SJSA1 (cell line): ENCODE measurements around the gene WDR4. TPM values are rescaled to one million over a fixed set of nuclear protein-coding genes. Genes with fewer than 3 reads are reported as not detected.

Experiments
- DNase-seq, 2 experiments: peaks; one replicate each; pipeline ENCODE4 v3.0.0-alpha.2; 2015 to 2020; ENCODE audit warnings: low spot score in 2 of 2, low read depth in 1 of 2
- H3K27ac ChIP-seq: fragments of 250-450 bp; sonication (Bioruptor Pico); 2 replicates; pipeline ENCODE4 v1.5.1; 2020; ENCODE audit warnings: mild to moderate bottlenecking, moderate library complexity
- H3K27me3 ChIP-seq: fragments of 250-450 bp; sonication (Bioruptor Pico); replicated peaks from 2 replicates; pipeline ENCODE4 v1.5.1; 2020; ENCODE audit warnings: mild to moderate bottlenecking, moderate library complexity
- H3K36me3 ChIP-seq: fragments of 250-450 bp; sonication (Bioruptor Pico); 2 replicates; pipeline ENCODE4 v1.5.1; 2020; ENCODE audit warnings: mild to moderate bottlenecking
- H3K4me1 ChIP-seq: fragments of 250-450 bp; sonication (Bioruptor Pico); replicated peaks from 2 replicates; pipeline ENCODE4 v1.6.1; 2021; ENCODE audit warnings: mild to moderate bottlenecking
- H3K4me3 ChIP-seq: fragments of 250-450 bp; sonication (Bioruptor Pico); 2 replicates; pipeline ENCODE4 v1.5.1; 2020; ENCODE audit warnings: mild to moderate bottlenecking
- H3K9me3 ChIP-seq: fragments of 250-450 bp; sonication (Bioruptor Pico); replicated peaks from 2 replicates; pipeline ENCODE4 v1.5.1; 2020; ENCODE audit warnings: mild to moderate bottlenecking
- total RNA-seq: library from RNA; depleted of rRNA; stranded (reverse); fragments of >200 nt; shearing (Covaris generic); gene quantifications from 2 replicates; pipeline ENCODE4 v1.2.3, GENCODE V29; 2014

WDR4 gene
- total RNA-seq, 1 experiment from 2014 or later: 21.3 TPM

GRCh38 chr21:42864286-42864685 lies 15.1 kb downstream of the WDR4 start:
- no peak overlapping the region for H3K4me3 ChIP-seq
- no peaks in the 10 kb centered on the region for H3K4me1 ChIP-seq
- no peak for DNase-seq
- no peaks in the 10 kb centered on the region for H3K9me3 ChIP-seq
- peaks cover 78% of the 10 kb centered on the region for H3K36me3 ChIP-seq
- no peak overlapping the region for H3K27ac ChIP-seq
- H3K27me3 ChIP-seq: no peaks in the 10 kb centered on the region

DNA sequence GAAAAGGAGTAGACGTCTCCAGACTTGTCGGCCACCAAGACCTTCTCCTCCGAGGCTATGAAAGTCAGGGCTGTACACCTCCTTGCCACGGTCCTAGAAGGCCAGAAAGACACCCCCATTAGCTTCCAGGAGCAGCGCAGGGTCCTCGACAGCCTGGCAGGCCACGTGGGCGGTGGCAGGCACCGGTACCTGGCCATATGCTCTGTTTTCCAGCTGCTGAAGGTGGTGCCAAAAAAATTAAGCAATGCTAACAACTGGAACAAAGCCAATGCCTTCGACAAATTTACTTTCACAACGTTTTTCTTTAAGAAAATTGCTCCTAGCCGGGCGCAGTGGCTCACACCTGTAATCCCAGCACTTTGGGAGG lies 15.9 kb downstream of the WDR4 start:
- Histone ChIP-seq H3K27me3 (no peaks in the 10 kb centered on the region), H3K4me3 (no peak overlapping the region), H3K36me3 (peaks cover 78% of the 10 kb centered on the region), H3K4me1 (no peaks in the 10 kb centered on the region), H3K9me3 (no peaks in the 10 kb centered on the region), H3K27ac (no peak overlapping the region)
- DNase-seq: no peak

GRCh38 chr21:42862774-42863503 lies 16.4 kb downstream of the WDR4 start:
- peak in 1 of 2 experiments; percentile 47 for DNase-seq
- no peak overlapping the region for H3K4me3 ChIP-seq
- no peaks in the 10 kb centered on the region for H3K9me3 ChIP-seq
- H3K27ac ChIP-seq: no peak overlapping the region
- H3K4me1 ChIP-seq: no peaks in the 10 kb centered on the region
- H3K36me3 ChIP-seq: peaks cover 77% of the 10 kb centered on the region
- H3K27me3 ChIP-seq: no peaks in the 10 kb centered on the region

GRCh38 chr21:42861848-42862400 lies 17.4 kb downstream of the WDR4 start:
- Histone ChIP-seq H3K4me3 (no peak overlapping the region), H3K27me3 (no peaks in the 10 kb centered on the region), H3K36me3 (peaks cover 81% of the 10 kb centered on the region), H3K27ac (no peak overlapping the region), H3K4me1 (no peaks in the 10 kb centered on the region), H3K9me3 (no peaks in the 10 kb centered on the region)
- DNase-seq: no peak

DNA sequence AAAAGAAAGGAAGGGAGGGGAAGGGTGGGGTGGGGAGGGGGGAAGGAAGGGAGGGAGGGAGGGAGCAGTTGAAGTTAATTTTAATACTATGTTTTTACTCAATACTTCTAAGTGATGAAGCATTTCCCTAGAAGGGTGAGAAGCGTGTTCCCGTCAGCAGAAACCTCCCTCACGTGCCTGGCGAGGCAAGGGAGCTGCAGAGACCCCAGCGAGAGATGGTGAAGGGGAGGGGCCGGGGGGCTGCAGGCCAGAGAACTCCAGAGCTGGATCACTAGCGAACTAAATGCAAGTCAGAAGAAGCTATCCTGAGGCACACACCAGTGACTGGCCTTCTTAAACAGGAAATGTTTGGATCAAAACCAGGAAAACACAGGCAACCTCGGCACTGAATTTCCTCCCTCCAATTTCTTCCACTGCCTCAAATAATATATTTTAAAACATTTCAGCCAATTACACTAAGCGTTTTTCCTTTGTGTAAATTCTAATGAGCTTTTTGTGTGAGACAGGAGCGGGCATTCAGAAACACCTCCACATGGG lies 18.0 kb downstream of the WDR4 start:
- no peaks in the 10 kb centered on the region for H3K27me3 ChIP-seq
- H3K27ac ChIP-seq: no peak overlapping the region
- peaks cover 84% of the 10 kb centered on the region for H3K36me3 ChIP-seq
- H3K9me3 ChIP-seq: no peaks in the 10 kb centered on the region
- no peak for DNase-seq
- H3K4me3 ChIP-seq: no peak overlapping the region
- no peaks in the 10 kb centered on the region for H3K4me1 ChIP-seq

DNA sequence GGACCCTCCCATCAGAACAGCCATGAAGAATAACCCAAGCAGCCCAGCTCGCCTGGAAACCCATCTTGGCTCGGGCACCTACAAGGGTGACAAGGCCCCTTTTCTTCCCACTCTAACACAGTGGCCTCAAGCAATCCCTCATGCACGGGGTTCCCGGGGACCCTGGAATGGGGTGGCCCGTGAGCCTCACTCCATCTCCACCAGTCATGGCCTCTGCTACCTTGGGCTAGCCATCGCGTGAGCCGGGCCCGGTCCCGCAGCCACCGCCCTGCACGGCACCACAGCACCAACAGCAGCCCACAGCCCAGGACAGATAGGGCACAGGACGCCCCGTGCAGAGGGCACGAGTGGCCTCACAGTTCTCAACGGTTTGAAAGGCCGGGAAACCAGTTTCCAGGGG lies 19.0 kb downstream of the WDR4 start:
- Histone ChIP-seq H3K27ac (no peak overlapping the region), H3K4me3 (no peak overlapping the region), H3K27me3 (no peaks in the 10 kb centered on the region), H3K4me1 (no peaks in the 10 kb centered on the region), H3K36me3 (peaks cover 87% of the 10 kb centered on the region), H3K9me3 (no peaks in the 10 kb centered on the region)
- no peak for DNase-seq

DNA sequence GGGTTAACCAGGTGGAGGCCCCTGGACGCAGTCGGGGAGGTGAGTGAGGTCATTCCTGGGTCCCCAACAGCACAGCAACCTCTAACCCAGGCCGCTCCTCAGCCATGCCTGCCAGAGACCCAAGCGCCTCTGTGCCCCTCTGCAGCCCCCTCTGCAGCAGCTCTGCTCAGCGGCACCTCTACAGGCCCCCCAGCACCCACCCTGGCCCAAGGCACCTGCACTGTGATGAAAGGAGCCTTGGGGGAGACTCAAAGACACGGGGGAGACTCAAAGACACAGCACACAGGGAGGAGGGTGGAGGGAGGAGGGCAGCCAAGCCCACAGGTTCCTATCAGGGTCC lies 19.5 kb downstream of the WDR4 start:
- no peak for DNase-seq
- no peak overlapping the region for H3K27ac ChIP-seq
- H3K4me3 ChIP-seq: no peak overlapping the region
- H3K4me1 ChIP-seq: no peaks in the 10 kb centered on the region
- no peaks in the 10 kb centered on the region for H3K27me3 ChIP-seq
- H3K36me3 ChIP-seq: peaks cover 87% of the 10 kb centered on the region
- H3K9me3 ChIP-seq: no peaks in the 10 kb centered on the region

DNA sequence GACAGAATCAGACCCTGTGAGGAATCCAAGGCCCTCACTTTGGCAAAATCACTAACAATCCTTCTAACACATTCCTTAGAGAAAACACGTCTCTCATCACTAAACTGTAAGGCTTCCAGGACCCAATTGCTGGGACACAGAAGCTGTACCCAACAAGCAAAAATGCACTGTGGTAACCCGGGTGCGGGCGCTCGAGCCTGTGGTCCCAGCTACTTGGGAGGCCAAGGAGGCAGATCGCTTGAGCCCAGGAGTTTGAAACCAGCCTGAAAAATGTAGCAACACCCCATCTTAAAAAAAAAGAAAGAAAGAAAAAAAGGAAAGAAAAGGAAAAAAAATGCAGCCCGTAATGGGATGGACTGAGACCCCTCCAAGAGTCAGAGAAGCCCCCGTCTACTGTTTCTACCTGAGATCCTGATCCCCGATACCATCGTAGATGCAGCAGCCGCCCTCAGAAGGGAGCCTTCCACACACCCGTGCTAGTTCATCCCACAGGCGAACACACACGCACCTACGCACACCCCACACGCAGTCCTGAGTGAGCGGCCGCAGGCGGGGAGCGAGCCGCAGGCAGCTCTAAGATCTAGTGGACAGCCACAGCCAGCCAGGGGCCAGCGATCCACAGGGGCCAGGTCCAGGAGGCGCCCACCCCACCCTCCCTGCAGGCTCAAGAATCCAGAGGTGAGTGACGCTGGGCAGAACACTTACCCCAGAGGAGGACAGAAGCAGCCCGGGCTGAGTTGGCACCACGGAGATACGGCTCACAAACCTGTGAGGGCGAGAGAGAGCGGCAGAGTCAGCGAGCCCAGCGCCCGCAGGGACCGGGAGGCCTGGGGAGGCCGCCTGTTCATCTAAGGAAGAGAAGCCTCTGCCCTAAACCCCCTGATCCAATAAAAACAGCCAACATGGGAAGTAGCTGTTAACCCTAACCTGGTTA lies 20.1 kb downstream of the WDR4 start:
- no peaks in the 10 kb centered on the region for H3K27me3 ChIP-seq
- H3K4me3 ChIP-seq: no peak overlapping the region
- H3K36me3 ChIP-seq: peaks cover 90% of the 10 kb centered on the region
- H3K9me3 ChIP-seq: no peaks in the 10 kb centered on the region
- no peak overlapping the region for H3K27ac ChIP-seq
- DNase-seq: no peak
- no peaks in the 10 kb centered on the region for H3K4me1 ChIP-seq

- no peaks in the 10 kb centered on the region for H3K27me3 ChIP-seq
- no peaks in the 10 kb centered on the region for H3K9me3 ChIP-seq
- H3K4me1 ChIP-seq: no peaks in the 10 kb centered on the region
- H3K36me3 ChIP-seq: peaks cover 92% of the 10 kb centered on the region
- no peak for DNase-seq
- no peak overlapping the region for H3K27ac ChIP-seq
- no peak overlapping the region for H3K4me3 ChIP-seq
Measured at GRCh38 chr21:42858185-42858847, 21.0 kb downstream of the WDR4 start.

GRCh38 chr21:42857216-42857615 lies 22.1 kb downstream of the WDR4 start:
- Histone ChIP-seq H3K36me3 (peaks cover 92% of the 10 kb centered on the region), H3K4me1 (no peaks in the 10 kb centered on the region)
- no peak for DNase-seq

DNA sequence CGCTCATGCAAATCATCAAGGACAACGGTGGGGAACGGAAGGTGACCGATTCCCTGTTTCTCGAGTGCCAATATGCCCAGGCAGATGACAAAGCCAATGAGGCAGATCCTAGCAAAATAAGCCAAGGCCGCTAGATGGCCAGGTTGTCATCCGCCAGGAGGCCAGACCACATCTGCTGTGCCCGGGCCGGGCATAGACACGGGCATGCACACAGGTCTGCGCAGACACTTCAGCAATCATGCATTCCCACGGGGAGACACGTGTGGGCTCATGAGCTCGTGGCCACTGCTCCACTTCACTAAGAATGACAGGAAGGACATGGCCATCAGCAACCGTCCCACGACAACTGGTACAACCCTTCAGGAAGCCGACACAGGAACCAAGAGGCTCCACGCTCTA lies 23.4 kb downstream of the WDR4 start:
- Histone ChIP-seq H3K36me3 (peaks cover 98% of the 10 kb centered on the region), H3K27ac (no peak overlapping the region), H3K4me1 (no peaks in the 10 kb centered on the region), H3K9me3 (no peaks in the 10 kb centered on the region), H3K4me3 (no peak overlapping the region), H3K27me3 (no peaks in the 10 kb centered on the region)
- no peak for DNase-seq

More at GRCh38 chr21:42857216-42857615, 22.1 kb downstream of the WDR4 start:
- no peak overlapping the region for H3K4me3 ChIP-seq
- no peaks in the 10 kb centered on the region for H3K27me3 ChIP-seq
- H3K9me3 ChIP-seq: no peaks in the 10 kb centered on the region
- H3K27ac ChIP-seq: no peak overlapping the region

DNA sequence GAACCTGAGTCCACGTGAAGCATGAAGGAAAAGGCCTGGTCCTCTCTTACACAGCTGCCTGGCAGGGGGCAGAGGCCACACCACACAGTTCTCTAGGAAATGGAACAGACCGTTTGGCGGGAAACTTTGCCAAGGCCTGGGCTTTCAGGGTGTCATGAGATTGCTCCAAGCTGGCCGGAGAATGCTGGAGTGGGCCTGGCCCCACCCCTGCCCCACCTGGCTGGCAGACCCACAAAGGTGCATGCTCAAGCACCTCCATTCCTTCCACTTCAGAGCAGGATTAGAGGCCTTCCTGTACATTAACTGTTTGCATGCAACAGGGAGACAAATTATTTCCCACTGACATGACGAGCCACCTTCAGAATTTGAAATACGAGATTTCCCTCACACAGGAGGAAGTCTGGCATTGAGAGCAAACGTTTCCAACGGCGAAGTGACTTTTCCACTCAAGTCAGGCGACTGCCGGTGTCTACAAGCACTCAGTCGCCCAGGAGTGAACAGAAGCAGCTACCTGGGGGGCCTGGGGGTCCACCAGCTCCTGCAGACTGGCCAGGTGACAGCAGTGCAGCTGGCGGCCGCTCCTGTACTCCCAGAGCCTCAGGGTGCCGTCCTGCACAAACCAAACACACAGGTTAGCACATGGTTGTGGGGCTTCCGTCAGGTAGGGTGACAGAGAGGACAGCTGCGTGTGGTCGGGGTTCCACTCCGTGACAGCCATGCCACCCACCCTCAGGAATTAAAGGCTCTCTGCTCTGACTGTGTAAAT lies 24.0 kb downstream of the WDR4 start:
- peaks cover 98% of the 10 kb centered on the region for H3K36me3 ChIP-seq
- H3K27me3 ChIP-seq: no peaks in the 10 kb centered on the region
- no peak overlapping the region for H3K4me3 ChIP-seq
- H3K9me3 ChIP-seq: no peaks in the 10 kb centered on the region
- H3K27ac ChIP-seq: no peak overlapping the region
- no peak for DNase-seq
- H3K4me1 ChIP-seq: no peaks in the 10 kb centered on the region
